IPS DF 19.7 (cell line): ENCODE results near the gene F2RL3.
"Not testable (repeated sequence)": the region's sequence is repeated elsewhere in the genome, so short reads cannot be mapped to it uniquely, and the experiment has no call there.

Experiments
- DNase-seq: peaks from one replicate; pipeline ENCODE4 v3.0.0-alpha.2; 2013; ENCODE audit warnings: low read depth, low spot score

The F2RL3 gene

DNA sequence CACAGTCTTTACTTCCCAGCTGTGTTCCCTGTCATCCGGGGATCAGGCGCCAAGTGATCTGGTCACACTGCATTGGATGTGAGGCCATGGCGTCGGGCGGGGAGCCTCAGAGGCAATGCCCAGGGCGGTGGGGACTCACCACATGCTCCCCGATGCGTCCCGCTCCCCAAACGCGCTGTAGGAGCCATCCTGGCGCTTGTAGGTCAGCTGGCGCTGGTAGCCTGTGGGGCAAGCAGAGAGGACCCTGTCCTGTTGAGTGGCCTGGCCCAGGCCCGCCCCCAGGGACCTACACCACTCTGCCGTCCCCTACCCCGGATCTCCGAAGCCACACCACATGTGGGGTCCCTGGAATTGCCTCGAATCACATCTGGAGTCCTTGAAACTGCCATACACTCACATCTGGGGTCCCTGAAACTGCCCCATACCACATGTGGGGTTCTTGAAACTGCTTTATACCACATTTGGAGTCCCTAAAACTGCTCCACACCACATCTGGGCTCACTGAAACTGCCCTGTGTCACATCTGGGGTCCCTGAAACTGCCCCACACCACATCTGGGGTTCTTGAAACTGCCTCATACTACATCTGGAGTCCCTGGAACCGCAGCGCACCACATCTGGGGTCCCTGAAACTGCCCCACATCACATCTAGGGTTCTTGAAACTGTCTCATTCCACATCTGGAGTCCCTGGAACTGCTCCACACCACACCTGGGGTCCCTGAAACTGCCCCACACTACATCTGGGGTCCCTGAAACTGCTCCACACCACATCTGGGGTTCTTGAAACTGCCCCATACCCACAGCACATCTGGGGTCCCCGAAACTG lies 33.2 kb downstream of the F2RL3 start:
- no peak for DNase-seq

DNA sequence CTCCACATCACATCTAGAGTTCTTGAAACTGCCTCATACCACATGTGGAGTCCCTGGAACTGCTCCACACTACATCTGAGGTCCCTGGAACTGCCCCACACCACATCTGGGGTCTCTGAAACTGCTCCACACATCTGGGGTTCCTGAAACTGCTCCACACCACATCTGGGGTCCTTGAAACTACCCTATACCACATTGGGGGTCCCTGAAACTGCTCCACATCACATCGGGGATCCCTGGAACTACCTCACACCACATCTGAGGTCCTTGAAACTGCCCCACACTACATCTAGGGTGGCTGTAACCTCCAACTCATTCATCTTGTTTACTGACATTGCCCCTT lies 33.8 kb downstream of the F2RL3 start:
- no peak for DNase-seq

DNA sequence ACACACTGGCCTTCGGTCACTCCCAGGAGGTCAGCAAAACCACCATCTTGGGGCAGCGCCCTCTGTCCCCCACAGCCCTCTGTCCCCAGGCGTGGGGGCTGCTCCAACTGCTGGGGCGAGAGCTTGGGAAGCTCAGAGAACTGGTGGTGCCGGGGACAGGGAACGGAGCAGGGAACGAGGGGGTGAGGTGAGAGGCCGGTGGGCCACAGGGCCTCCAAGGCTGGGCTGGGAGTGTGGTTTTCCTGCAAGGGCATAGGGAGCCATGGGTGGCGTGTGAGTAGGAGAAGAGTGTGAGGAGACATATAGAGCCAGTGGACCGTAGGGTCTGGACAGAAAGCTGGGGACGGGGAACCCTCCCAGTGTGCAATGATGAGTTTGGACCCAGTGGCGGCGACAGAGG lies 34.1 kb downstream of the F2RL3 start:
- no peak for DNase-seq

DNA sequence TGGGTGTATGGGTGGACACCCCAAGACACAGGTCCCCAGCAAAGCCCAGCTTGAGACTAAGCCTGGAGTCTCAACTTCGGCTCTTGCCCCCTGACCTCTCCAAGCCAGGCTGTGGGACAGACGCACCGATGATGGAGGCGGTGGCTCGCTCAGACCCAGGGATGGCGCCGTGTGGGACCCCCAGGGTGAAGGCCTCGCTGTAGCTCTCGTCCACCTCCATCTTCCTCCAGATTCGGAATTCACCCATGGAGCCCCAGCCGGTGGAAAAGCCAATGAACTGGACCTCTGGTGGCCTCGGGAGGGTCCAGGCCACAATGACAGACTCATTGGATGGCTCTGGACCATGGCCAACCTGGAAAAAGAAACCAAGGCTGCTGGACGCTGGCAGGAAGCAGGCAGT lies 39.1 kb downstream of the F2RL3 start:
- DNase-seq, result no peak

DNA sequence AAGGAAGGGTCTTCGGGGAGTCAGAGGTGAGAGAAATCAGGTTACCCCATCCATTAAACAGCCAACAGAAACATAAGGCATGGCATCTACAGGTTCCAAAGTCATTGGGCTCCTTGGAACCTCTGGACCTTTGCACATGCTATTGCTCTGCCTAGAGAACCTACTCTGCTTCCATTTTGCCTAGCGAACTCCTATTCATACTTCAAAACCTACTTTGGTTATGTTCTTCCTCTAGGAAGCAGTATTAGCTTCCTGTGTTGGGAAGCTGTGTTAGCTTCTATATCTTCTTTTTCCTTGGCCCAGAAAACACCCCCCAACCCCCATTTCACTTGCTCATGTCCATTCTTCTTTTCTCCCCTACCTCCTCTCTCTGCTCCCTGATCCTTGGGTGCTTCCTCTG lies 39.6 kb downstream of the F2RL3 start:
- DNase-seq, result no peak

DNA sequence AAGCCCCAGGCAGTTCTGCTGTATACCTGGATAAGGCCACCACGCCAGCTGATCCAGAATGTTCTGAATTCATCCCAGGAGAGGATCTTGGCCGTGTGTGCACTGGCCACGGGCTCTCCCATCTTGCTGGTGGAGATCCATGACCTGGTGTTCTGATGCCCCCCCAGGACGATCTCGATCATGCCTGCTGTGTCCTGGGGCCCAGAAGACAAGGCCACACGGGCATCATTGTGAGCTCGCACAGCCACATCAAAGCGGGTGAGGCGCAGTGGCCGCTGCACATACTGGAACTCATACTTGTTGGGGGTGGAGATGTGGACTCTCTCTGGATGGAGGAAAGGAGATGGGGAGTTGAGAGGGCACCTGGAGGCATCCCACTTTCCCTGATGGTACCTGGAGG lies 40.1 kb downstream of the F2RL3 start:
- no peak for DNase-seq

DNA sequence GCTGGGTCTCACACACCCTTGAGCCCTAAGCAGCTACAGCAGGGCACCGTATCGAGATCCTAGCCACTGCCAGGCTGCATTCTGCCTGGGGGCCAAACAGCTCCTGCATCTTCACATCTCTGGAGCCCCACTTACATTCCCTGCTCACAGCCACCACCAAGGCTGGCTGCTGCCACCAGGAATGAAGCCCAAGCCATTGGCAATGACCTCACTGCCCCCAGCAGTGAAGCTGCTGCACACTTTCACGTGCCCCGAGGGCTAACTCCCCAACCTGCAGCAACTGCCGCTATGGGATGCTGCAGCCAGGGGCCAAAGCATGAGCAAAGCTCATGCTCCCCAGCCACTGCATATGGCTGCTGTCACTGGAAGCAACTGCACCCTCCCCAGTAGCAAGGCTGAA lies 42.0 kb downstream of the F2RL3 start:
- no peak for DNase-seq

DNA sequence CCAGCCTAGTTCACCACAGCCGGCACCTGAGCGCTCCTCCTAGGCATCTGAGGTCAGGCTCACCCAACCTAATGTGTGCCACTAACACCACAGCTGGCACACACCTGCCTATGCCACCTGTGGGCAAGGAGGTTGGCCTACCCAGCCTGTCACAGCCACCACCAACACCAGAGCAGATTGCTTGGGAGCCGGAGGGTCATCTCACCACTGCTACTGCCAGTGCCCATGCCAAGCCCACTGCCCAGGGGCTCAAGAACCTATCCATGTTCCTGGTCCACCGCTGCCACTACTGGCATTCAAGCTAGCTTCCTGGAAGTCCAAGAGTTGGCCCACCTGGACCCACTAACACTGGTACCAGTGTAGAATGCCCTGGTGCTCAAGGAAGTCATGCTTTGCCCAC lies 42.5 kb downstream of the F2RL3 start:
- DNase-seq, result no peak

DNA sequence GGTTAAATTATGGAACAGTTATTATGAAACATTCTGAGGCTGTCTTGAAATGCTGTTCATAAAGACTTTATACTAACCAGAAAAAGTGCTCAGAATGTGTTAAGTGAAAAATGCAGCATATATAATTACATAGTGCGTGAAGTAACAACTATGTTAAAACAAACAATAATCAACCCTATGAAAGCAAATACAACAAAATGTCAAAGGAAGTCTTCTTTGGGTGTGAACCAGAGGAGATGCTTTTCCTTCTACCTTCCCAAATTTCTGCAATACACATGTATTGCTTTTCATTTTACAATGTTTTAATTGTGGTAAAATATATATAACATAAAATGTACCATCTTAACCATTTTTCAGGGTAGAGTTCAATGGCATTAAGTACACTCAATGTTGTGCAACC lies 45.7 kb downstream of the F2RL3 start:
- DNase-seq, result no peak

DNA sequence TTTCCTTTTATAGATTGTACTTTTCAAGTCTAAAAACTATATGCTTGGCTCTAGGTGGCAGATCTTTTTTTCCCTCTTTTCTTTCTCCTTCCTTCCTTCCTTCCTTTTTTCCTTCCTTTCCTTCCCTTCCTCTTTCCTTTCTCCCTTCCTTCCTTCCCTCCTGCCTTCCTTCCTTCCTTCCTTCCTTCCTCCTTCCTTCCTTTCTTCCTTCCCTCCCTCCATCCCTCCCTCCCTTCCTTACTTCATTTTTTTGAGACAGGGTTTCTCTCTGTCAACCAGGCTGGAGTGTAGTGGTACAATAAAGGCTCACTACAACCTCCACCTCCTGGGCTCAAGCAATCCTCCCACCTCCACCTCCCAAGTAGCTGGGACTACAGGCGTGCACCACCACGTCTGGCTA lies 48.1 kb downstream of the F2RL3 start:
- DNase-seq, result no peak

DNA sequence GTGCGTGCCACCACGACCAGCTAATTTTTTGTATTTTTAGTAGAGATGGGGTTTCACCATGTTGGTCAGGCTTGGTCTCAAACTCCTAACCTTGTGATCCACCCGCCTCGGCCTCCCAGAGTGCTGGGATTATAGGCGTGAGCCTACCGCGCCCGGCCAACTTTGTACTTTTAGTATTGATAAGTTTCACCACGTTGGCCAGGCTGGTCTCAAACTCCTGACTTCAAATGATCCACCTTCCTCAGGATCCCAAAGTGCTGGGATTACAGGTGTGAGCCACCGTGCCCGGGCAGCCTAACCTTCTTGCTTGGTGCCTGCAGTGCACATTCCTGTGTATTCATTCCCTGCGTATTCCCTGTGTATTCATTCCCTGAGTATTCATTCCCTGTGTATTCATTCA lies 49.0 kb downstream of the F2RL3 start:
- not testable (repeated sequence) for DNase-seq

DNA sequence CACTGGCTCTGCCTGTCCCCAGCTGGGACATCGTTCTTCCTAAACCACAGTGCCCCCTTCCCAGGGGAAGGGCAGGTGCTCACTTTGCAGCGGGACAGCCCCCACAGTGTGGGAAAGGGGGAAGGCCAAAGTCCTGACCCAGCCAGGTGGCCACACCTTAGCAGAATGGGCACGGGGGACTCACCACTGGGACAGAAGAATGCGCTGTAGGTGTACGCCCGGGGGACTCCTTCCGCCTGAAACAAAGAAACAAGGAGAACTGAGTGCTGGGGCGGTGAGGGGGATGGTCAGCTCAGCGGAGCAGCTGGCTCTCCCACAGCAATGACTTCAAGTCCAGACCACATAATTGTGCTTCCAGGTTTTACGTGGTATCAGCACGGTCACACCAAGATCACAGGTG lies 49.4 kb downstream of the F2RL3 start:
- DNase-seq, result no peak

DNA sequence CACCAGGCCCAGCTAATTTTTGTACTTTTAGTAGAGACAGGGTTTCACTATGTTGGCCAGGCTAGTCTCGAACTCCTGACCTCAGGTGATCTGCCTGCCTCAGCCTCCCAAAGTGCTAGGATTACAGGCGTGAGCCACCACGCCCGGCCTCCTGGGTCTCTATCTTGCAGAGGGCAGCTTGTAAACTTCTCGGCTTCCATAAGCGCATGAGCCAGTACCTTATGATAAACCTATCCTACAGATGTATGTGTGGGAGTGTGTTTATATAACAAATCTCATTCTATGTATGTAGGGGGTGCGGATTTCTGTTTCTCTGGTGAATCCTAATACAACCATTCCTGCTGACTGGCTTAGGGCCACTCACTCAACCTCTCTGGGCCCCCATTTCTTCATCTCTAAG lies 51.3 kb downstream of the F2RL3 start:
- not testable (repeated sequence) for DNase-seq

DNA sequence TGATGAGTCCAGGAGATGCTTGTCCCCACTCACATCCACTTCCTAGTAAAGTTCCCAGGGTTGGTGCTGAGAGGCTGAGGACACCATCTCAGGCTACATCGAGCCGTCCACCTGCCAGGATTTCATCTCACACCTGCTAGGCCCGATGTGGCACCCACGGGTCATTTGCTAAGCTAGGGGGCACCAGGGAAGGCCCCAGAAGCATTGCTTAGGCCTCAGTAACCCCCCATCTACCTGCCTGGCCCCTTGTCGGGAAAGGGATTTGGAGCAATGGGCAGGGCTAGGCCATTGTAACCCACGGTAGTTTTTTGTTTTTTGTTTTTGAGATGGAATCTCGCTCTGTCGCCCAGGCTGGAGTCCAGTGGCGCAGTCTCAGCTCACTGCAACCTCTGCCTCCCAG lies 51.8 kb downstream of the F2RL3 start:
- DNase-seq, result no peak
